NCI-H2171 treated with DMSO at 0.1 percent for 48 hours (cell line): ENCODE results near the gene CIC.

Experiments
- DNase-seq: peaks from one replicate; lab custom pipeline; 2025; lab: John Stamatoyannopoulos, UW

Gene CIC

DNA sequence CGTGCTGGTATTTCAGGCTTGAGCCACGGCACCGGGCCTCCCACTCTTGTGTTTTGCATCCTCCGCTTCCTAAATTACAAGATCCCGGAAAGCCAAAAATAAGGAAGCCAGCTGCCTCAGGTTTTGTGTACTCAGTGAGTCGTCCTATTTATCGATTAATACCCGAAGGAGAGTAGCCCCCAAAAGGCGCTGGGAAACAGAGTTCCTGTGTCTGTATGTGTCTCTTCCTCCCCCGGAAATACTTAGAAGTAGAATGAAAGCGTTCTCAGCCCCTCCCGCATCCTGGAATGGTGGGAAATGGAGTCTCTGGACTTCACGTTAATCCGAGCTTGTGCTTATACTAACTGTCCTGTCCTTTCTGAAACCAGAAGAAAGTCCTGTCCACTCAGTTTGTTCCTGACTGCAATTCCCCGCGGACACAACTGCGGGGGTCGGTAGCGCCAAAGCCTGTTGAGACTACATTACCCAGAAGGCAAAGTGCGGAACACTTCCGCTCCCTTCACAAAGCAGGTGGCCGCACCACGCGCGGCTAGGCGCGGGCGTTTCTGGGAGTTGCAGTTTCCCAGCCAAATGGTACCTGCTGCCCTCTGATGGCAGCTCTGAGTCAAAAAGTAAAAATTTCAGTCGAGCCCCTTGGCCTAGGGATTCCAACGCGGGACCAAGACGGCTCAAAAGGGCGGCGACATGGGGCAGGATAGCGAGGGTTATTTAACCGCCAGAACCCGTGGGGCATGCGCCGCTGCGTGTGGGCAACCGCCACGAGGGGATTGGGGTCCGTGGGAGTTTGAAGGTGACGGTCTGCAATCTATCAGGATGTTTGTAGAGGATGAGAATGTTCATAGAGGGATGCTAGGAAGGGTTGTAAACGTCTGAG, 24.5 kb upstream of the CIC start:
- DNase-seq: peak; percentile 93

DNA sequence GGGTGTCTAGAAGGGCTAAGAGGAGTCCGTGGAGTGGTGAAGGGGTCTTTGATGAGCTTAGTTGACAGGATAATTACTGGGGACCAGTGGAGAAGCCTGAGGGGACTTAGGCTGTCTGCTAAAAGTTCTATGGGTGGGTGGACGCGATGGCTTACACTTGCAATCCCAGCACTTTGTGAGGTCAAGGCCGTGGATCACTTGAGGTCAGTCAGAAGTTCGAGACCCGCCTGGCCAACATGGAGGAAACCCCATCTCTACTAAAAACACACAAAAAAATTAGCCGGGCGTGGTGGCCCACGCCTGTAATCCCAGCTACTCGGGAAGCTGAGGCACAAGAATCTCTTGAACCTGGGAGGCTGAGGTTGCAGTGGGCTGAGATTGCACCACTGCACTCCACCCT, 23.8 kb upstream of the CIC start:
- DNase-seq: no peak

DNA sequence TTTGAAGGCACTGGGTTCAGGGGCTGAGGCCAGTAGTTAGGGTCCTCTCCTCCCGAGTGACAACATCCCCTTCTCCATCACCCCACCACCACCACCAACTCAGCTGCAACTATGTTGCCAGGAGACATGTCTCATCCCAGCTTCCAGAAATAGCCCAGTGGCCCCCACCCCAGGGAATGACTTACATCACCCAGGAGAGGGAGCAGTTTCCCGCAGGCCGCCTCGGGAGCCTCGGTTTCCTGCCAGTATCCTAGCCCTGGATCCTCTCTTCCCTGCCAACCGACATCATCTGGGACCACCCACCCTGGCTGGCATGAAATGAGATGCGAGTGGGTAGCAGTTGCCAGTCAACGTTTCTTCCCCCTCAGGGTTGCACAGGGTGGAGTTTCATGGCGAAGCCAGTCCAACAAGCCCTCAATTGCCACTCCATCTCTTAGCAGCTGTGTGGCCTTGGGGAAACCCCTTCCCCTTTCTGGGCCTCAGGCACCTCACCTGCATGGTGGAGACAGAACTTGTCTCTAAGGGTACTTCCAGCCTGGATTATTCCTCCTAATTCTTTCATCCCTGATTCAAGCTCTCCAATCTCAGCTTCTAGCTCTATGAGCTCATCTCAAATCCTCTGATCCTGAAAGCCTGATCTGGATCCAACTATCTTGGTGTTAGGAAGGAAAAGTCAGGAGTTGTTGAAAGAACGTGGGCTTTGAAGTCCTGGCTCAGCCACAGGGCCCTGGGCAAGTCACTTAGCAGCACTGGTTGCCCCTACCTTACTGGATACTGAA, 22.7 kb upstream of the CIC start:
- DNase-seq: no peak

DNA sequence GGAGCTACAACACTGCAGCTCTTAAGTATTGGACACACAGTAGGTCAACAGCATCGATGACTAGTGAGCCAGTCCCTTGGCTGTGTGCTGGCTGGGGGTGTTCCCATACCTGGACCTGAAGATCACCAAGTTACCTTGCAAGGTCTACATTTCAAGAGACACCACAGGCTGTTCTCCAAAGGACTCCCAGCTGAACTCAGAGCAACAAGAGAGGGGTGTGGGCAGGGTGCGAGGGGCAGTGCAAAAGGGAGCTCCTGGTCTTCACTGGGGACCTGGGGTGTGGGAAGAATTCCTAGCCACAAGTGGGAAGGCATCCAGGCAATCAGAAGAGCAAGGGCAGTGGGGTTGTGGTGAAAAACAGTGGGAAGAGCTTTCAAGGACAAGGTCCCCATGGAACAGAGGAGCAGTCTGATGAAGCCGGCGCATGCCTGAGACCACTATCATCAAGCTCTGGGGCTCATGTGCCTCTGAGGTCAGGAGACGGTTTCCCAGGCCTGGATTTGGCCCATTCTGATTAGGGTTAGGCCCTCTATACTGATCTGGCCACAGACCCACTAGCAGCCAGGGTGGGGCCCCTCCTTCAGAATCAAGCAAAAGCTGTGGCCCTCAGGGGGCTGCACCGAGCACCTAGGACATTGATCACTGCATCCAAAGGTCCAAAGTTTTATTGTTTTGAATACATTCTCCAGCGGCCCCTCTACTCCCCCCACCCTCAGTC, 22.0 kb upstream of the CIC start:
- no peak for DNase-seq

DNA sequence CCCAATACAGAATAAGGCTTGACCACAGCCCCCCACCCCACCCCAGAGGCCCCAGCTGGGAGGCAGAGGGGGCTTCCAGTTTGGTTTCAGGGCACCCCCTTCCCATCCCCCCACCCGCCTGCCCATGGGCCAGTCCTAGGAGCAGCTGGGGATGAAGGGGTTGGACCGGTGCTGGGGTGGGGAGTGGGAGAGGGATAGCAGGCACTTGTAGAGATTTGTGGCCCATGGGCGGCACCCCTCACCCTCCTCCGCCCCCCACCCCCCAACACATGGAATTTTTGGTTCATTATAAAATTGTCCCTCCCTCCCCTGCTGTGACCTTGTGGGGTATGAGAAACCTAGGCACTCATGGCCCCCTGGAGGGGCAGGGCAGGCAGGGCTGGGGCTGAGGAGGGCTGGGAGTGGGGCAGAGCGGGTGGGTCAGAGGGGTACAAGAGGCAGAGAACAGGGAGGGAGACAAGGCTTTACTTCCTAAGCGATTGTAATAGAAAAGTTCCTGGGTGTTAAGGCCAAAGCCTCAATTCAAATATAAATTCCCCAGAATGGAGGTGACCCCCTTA, 21.3 kb upstream of the CIC start:
- no peak for DNase-seq

DNA sequence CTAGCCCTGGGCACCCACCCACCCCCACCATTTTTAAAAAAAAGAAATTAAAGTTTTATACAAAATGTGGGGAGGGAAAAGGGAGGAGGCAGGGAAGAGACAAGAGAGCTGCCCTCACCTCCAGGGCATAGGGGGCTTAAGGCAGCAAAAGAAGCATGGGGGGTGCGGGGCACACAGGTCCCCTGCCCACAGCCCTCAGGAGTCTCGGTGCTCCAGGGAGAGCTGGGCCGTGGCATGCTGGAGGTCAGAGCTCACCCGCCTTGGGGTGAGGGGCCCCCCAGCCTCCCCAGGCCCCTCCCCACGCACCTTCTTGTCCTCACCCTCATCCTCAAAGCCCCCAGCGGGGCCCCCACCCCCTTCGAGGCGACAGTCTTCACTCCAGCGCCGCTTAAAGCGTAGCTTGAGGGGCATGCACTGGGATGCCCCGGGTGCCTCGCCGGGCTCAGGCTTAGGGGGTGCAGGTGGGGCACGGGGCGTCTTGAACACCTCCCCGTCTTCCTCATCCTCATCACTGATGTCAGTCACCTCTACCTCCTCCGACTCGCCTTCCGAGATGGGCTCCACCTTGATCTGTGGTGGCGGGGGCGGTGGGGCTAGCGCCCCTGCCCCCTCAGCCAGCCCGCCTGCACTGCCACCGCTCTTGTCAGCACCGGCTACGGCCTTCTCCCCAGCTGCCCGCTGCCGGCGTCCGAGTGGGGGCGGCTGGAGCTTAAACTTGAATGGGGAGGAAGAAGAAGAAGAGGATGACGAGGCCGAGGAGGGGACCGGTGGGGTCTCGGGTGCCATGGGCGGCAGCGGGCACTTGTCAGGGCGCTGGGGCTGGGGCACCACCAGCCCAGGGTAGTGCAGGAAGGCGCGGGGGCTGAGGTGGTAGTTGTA, 20.5 kb upstream of the CIC start:
- DNase-seq: no peak

DNA sequence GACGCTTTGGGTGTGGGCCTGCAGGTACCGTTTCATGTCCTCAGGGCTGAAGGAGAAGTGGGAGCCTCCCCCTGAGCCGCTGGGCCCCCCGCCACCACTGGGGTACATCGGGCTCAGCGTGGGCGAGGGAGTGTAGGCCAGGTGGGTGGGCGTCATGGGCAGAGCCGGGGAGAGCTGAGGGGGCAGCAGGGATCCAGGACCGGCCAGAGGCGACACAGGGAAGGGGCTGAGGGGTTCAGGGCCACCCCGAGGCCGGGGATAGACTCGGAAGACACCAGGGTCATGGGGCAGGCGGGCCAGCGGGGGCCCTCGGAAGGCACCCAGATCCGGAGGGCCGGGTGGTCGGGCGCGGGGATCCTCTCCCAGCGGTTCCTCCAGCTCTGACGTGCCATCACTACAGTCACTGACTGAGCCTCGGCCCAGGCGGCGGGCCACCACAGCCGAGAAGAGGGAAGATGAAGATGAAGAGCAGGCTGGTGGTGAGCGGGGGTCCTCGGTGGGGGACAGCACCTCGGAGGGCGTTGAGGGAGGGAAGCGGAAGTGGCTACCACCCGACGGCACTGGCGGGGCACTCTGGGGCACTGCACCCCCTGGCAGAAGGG, 19.8 kb upstream of the CIC start:
- DNase-seq: no peak

DNA sequence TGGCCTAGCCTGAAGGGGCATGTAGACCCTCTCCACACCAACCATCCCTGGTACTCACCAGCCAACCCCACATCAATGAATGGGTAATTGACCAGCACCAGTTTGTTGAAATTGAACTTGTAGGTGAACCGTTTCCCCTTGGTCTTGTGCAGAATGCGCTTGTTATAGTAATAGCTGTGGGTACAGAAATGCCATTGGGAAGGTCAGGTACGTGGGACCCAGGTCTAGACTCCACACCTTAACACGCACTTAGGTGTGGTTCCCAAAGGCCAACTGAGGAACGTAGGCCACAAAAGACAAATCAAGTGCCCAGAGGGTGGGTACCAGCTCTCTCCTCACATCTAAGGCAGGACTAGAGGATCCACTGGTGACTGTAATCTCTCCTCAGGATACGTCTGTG, 19.3 kb upstream of the CIC start:
- no peak for DNase-seq

DNA sequence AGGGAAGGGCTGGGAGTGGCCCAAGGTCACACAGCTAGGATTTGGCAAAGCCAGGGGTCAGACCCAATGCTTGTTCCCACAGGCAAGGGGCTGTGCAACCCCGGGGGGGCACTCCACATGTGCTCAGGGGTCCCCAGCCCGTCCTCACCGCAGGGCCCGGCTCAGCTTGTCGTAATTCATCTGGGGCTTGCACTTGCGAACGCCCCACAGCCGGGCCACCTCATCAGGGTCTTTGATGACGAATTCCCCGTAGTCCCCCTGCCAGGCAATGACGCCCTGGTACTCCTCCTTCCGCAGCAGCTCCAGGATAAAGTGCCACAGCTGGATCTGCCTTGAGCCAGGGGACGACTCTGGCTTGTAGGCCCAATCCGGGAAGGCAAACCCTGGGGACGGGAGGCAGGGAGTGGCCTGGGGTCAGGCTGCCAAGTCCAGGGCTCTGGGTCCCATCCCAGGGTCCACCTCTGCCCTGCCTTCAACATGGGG, 18.8 kb upstream of the CIC start:
- no peak for DNase-seq

DNA sequence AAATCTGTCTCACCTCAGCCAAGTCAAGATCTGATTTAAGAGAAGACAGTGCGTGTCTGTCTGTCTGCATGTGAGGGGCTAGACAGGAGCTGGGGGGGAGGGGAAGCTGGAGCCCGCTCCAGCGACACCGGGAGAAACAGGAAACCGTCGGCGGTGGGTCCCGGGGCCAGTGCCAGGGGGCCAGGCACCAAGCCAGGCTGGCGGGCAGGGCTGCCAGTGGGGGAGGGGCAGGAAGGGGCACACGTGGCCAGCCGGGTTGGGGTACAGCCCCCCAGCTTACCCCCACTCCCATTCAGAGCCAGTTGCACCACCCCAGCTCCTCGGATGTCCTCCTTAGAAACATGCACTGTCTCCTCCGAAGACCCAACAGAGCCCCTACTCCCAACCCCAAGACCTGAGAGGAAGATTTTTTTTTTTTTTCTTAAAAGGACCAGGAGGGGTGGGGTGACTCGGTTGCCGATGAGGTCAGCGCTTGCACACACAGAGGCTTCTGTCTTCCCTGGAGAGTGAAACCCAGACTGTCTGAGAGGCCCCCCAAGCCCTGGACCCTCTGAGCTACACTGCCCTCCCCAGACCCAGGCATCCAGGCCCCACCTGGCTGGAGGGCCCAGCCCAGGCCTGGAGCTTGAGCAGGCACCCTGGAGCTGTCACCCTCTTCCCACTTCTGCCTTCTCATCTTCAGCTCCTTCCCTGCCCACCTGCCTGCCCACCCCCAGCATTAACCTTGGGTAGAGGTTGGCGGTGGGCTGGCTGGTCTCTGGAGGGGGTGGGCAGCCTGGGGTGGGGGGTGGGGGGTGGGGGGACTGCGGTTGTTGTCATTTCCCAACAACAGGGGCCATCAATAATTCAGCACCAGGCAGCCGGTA, 18.2 kb upstream of the CIC start:
- DNase-seq: no peak

DNA sequence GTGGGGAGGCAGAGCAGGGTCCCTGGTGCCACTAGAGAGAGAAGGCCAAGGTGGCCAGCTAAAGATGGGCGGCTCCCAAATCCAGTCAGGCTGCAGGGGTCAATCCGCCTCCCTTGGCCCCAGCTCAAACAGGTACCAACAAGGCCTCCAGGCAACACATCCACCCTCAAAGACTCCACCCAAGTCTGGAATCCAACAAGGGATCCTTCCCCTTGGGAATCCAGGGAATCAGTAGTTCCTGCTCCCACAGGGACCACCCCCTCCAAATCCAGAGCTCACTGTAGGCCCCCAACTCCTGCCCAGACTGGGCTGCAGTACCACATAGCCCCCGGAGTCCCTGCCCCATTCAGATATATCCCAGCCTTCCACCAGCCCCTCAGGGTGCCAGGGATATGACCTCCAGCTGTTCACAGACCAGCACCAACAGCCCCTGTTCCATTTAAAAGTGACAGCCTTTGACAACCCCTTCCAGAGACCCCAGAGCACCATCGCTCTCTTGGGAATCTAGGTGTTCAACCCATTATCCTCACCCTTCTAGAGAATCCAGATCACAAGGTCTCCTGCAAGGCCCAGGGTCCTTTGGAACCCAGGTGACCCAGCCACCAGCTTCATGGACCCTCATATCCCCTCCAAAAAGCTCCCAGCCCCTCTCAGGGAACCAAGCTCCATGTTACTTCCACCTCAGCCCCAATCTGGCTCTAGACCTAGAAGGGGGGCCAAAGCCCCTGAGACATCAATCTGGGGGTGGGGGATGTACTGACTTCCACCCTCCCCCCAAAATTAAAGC, 17.3 kb upstream of the CIC start:
- no peak for DNase-seq

DNA sequence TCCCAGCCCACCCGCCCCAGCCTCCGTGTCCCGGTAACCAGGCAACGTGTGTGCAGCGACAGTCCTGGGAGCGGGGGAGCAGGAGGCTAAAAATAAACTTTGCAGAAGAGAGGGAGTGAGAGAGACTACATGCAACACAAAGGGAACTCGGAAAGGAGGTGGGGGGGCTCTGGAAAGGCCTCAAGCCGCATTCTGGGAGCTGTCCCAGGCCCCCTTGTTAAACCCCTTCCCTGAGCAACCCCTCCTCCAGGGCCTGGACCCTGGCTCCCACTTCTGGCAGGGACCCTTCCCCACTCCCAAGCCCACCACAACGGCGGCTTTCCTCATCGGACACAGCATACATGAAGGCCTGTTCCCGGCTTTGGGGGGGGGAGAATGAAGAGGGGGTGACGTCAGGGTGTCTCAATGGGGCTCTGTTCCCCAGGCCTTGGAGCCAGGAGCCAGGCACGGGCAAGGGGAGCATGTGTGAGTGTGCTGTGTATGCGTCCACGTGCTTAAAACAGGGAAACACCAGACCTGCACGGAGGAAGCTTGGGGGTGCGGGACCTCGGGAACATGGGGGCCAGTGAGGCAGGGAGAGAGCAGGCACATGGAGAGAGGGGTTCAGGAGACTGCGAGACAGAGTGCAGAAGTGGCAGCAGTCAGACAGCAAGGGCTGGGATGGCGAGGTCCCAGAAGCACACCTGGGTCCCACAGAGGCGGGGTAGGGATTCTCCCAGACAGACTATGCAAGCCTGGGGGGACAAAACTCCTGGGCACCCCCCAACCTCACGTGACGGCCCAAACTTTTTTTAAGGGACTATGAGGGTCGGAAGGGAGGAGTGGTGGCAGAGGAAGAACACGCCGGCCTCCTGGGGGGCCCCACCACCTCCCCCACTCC, 16.4 kb upstream of the CIC start:
- peak; percentile 68 for DNase-seq

DNA sequence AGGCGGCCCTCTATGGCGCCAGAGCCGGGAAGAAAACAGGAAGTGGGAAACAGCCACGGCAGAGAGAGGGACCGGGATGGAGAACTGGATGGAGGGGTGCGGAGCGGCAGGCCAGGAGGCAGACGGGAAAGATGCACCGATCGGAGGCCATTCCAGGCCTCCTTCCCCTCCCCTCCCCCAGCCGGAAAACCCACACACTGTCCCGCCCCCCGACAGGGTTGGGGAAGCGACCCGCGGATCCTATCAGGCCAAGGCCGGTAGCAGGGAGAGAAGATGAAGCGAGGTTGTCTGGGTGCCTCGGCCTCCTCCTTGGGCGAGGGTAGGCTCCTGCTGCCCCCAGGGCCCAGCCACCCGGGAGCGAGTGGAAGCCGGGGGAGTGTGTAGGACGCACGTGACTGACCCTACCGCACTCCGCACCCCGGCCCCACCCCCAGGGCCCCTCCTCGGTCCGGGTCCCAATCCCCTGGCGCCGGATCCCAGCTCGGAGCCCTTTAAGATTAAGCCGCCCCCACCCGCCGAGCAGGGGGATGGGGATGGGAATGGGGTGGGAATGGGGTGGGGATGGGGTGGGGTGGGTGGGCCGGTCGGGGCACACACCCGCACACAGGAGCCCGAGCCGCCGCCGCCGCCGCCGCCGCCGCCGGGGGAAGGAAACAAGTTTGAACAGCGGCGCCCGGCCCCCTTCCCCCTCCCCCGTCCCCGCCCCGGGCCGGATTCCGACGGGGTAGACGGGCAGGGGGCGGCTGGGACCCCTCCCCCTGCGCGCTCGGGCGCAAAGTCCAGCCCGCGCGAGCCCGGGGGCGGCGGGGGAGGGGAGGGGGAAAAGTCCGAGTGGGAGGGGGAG, 15.6 kb upstream of the CIC start:
- DNase-seq: peak; percentile 68

DNA sequence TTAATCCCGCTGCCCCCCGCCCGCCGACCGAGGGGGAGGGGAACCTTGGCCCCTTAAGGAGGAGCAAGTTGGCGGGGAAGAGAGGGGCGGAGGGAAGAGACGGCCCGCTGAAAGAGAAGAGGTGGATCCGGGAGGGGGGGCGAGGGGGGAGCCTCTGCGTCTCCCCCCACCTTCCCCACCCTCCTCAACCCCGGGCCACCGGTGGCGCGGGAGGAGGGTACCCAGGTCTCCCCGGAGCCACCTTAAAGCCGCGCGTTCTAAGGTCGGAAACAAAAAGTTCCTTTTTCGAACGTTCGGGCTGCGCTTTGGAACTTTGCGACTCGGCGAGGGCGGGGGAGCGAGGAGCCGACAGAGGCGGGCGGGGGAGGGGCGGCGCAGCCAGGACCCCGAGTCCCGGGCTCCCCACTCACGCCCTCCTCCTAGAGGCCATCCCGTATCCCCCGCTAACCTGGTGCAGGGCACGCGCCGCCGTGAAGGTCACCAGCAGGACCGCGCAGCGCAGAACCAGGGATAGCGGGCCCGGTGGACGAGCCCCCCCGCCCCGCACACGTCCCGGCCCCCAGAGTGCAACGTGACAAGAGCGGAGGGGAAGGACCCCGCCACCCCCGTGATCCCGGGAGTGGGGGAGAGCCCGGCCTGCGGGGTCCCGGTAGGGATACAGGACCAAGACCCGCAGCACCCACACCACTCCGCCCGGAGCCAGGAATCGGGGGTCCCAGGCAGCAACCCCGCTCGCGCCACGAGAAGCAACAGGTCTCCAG, 14.8 kb upstream of the CIC start:
- DNase-seq: peak; percentile 68

DNA sequence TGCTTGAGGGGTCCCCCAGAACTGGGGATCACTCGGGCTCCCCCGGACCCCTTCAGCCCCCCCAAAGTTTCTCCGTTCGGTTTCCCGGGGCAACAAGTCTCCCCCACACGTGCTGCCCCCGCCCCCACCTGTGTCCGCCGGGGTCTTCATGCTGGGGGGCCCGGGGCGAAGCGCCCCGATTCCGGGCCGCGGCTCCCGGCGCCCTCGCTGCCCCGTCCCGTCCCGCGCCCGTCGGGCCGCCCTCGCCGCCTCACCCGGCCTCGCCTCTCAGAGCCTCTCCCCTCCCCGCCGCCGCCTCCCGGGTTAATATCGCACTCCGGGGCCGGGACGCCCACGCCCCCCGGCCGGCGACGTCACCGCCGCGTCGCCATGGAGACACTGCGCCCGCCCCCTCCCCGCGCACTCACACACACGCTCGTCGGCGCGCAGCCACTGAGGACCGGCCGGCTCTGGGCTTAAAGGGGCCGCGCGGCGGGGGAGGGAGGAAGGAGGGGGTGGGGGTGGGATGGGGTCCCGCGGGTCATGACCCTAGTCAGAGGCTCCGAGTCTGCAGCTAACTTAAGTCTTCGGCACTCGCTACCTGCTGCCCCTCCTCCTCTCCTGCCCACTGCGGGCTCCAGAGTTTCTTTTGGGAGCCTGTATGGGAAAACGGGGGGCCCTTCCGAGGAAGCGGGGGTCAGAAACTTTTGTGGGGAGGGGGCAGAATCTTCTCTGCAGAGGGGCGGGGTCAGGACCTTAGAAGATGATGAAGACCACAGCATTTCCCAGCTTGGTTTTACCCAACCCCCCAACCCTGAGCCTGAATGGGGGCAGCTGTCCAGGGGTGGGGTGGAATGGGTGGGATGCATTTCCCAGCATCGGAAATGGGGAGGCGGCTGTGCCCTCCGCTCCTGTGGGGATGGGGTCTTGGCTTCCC, 13.9 kb upstream of the CIC start, which contains the start of gene ERF:
Gene ERF, minus strand, starts transcription at position 279 of the 916 bp plus-strand sequence. Its CDS starts 129 bp downstream, at position 150.
- peak; percentile 77 for DNase-seq
